Right cardiac atrium (tissue), 5 donors: ENCODE results near the gene TMEM117. TPM values are rescaled to one million over a fixed set of nuclear protein-coding genes. Genes with fewer than 3 reads are reported as not detected.

Source experiments
- ATAC-seq, 2 donors: fragments of 200-7000 bp; cut with Tn5 transposase; one replicate each; pipeline versions ENCODE4 v1.8.0 to v1.9.1; 2020; ENCODE audit warnings: moderate library complexity in 2 of 2, mild to moderate bottlenecking in 1 of 2
- DNase-seq, 3 donors: peaks; one replicate each; pipeline ENCODE4 v3.0.0-alpha.2; 2020
- H3K27ac ChIP-seq: one replicate; pipeline ENCODE4 v1.5.1; 2013; ENCODE audit warnings: mild to moderate bottlenecking, low read length, control low read depth, moderate library complexity
- H3K27me3 ChIP-seq: one replicate; pipeline ENCODE4 v1.6.1; 2013; ENCODE audit not compliant: control insufficient read depth, insufficient read depth
- H3K4me1 ChIP-seq: one replicate; pipeline ENCODE4 v1.6.1; 2013; ENCODE audit warnings: low read length; ENCODE audit not compliant: control insufficient read depth, insufficient read depth
- H3K4me3 ChIP-seq: one replicate; pipeline ENCODE4 v1.5.1; 2013; ENCODE audit warnings: low read length, control low read depth
- H3K9me3 ChIP-seq: one replicate; pipeline ENCODE4 v1.6.1; 2013; ENCODE audit warnings: low read length; ENCODE audit not compliant: control insufficient read depth
- WGBS: extraction: QIAGEN DNeasy Blood & Tissue Kit; methylation state at CpG from one replicate; pipeline ENCODE4 v1.1.7; 2013; 5-methylcytosine and 5-hydroxymethylcytosine counted together
- intact Hi-C, 4 donors: fragments of 100-400 bp; cut with DNase I; formaldehyde crosslinking; loops; one replicate each; pipeline versions ENCODE4 v1.11.0 to v1.14.0; 2022 to 2023
- polyA plus RNA-seq: library from polyadenylated mRNA; stranded (reverse); fragments of 200-250 nt; gene quantifications from one replicate; pipeline ENCODE4 v1.2.3, GENCODE V29; 2013
- total RNA-seq, 4 donors: library from RNA; stranded (reverse); fragmentation: NEBNext Ultra II Directional; extraction: Animal tissue kit (Norgen Biotek cat#: 25700); gene quantifications; one replicate each; pipeline ENCODE4 v1.2.1, GENCODE V29; 2021
- donor health status: healthy with polysubstance abuse.
- donor health status: DM: no; HTN: yes; CAD: no.
- donor health status: DM: no; HTN: no; CAD: no.
- donor health status: DM: no; HTN: yes; CAD: no; lungs with severe emphysema.
- donor health status: DM: yes; HTN: yes; CAD: no.

Gene TMEM117
- total and polyA plus RNA-seq, 5 donors: 8.0 to 13.0 (median 11.7) TPM

- ATAC-seq (no peak), DNase-seq (no peak)
- no peaks in the 10 kb centered on the region for H3K9me3 ChIP-seq
- no peak overlapping the region for H3K4me3 ChIP-seq
- no peaks in the 10 kb centered on the region for H3K4me1 ChIP-seq
- intact Hi-C loops: no loop called here
- no peak overlapping the region for H3K27ac ChIP-seq
- WGBS: 87% methylated on average over 2 of the region's 2 CpGs
- no peaks in the 10 kb centered on the region for H3K27me3 ChIP-seq
Measured at GRCh38 chr12:43812057-43812456, 23.8 kb upstream of the TMEM117 start.

GRCh38 chr12:43812926-43813325 is 23.0 kb upstream of the TMEM117 start:
- Histone ChIP-seq H3K27me3 (no peaks in the 10 kb centered on the region), H3K27ac (no peak overlapping the region), H3K9me3 (no peaks in the 10 kb centered on the region), H3K4me1 (no peaks in the 10 kb centered on the region), H3K4me3 (no peak overlapping the region)
- no peak for ATAC-seq
- no peak for DNase-seq
- intact Hi-C loops: no loop called here
- 95% methylated on average over 4 of the region's 4 CpGs for WGBS

DNA sequence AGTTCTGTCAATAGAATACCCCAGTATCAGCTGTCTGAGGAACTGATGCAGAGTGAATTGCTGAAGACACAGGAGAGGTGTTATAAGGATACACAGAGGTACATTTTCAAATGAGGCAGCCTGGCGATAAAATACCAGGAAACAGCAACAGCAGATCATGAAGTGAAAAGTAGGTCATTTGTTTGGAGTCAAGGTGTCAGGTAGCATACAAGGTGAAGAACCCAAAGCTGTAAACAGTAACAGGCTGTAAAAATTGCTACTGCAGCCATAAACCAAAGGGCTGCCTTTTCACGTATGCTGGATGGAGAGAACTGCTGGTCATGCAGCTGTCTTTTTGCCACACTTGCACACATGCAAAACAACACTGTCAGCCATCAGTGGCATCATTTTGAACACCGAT is 20.5 kb upstream of the TMEM117 start:
- DNase-seq: no peak
- no peak overlapping the region for H3K4me3 ChIP-seq
- intact Hi-C loops: no loop called here
- WGBS: 79% methylated on average over 3 of the region's 3 CpGs
- no peak overlapping the region for H3K27ac ChIP-seq
- no peaks in the 10 kb centered on the region for H3K9me3 ChIP-seq
- no peaks in the 10 kb centered on the region for H3K27me3 ChIP-seq
- no peak for ATAC-seq
- no peaks in the 10 kb centered on the region for H3K4me1 ChIP-seq

DNA sequence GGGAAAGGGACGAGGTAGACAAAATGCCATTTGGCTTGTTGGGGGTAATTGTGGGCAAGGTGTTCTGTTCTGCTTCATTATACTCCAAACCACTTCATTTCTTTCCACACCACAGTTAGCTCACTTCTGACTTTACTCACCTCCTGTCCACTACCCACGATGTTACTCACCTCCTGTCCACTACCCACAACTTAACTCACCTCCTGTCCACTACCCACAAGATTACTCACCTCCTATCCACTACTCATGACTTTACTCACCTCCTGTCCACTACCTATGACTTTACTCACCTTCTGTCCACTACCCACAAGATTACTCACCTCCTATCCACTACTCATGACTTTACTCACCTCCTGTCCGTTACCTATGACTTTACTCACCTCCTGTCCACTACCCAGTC is 19.7 kb upstream of the TMEM117 start:
- no peaks in the 10 kb centered on the region for H3K27me3 ChIP-seq
- intact Hi-C loops: no loop called here
- no peak overlapping the region for H3K27ac ChIP-seq
- H3K4me3 ChIP-seq: no peak overlapping the region
- H3K4me1 ChIP-seq: no peaks in the 10 kb centered on the region
- H3K9me3 ChIP-seq: no peaks in the 10 kb centered on the region
- ATAC-seq: no peak
- no peak for DNase-seq
- 83% methylated on average over 3 of the region's 3 CpGs for WGBS

DNA sequence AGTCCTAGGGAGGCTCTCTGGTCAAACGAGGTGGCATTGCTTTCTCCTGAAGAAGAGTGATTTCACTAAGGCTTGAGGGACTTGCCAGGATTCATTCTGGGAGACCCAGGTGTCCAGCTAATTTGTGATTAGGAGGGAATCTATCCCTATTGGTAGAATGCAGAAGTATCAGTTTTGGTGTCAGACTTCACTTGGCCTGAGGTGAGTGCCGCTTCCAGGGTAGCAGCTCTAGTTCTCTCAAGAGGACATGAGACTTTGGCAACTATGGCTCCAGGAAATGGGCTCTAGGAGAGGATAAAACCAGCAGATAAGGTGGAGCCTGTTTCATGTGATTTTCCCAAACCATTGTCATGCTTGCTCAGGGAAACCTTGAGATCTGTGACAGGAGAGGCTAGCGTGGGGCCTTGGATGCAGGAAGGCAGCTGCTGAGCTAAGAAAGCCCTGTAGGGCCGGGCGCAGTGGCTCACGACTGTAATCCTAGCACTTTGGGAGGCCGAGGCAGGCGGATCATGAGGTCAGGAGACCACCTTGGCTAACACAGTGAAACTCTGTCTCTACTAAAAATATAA is 11.6 kb upstream of the TMEM117 start:
- DNase-seq (no peak), ATAC-seq (no peak)
- Histone ChIP-seq H3K9me3 (no peaks in the 10 kb centered on the region), H3K27me3 (no peaks in the 10 kb centered on the region), H3K4me3 (no peak overlapping the region), H3K27ac (no peak overlapping the region), H3K4me1 (no peaks in the 10 kb centered on the region)
- intact Hi-C loops: no loop called here
- WGBS: 85% methylated on average over 8 of the region's 8 CpGs

DNA sequence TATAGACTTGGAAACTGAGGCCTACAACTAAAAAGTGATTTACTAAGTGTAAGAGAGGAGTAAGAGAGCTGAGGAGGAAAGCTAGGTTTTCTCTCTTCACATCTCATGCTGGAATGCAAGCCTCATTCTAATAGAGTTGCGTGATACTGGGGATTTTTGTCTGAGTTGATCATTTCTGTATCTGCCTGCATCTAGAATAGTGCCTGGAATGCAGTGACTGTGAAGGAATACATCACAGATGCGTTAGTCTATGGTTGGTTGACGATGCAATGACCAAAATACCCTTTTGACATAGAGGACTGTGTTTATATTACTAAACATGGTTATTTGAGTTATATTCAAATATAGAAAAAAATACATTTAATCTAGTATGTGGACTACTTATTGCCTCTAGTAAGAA is 9.2 kb upstream of the TMEM117 start:
- intact Hi-C loops: no loop called here
- ATAC-seq (no peak), DNase-seq (no peak)
- no peaks in the 10 kb centered on the region for H3K9me3 ChIP-seq
- no peak overlapping the region for H3K4me3 ChIP-seq
- H3K27ac ChIP-seq: no peak overlapping the region
- 94% methylated on average over 3 of the region's 3 CpGs for WGBS
- no peaks in the 10 kb centered on the region for H3K27me3 ChIP-seq
- no peaks in the 10 kb centered on the region for H3K4me1 ChIP-seq

- H3K4me1 ChIP-seq: no peaks in the 10 kb centered on the region
- no peak overlapping the region for H3K4me3 ChIP-seq
- DNase-seq (no peak), ATAC-seq (no peak)
- no peaks in the 10 kb centered on the region for H3K9me3 ChIP-seq
- no peaks in the 10 kb centered on the region for H3K27me3 ChIP-seq
- H3K27ac ChIP-seq: no peak overlapping the region
- WGBS: 80% methylated on average over 1 of the region's 1 CpG
- intact Hi-C loops: no loop called here
Measured at GRCh38 chr12:43827093-43827492, 8.8 kb upstream of the TMEM117 start.

GRCh38 chr12:43832463-43833168 is 3.3 kb upstream of the TMEM117 start:
- WGBS: 71% methylated on average over 4 of the region's 4 CpGs
- no peak overlapping the region for H3K4me3 ChIP-seq
- H3K27me3 ChIP-seq: no peaks in the 10 kb centered on the region
- ATAC-seq (no peak), DNase-seq (no peak)
- no peaks in the 10 kb centered on the region for H3K4me1 ChIP-seq
- H3K9me3 ChIP-seq: no peaks in the 10 kb centered on the region
- intact Hi-C loops: no loop called here
- no peak overlapping the region for H3K27ac ChIP-seq

DNA sequence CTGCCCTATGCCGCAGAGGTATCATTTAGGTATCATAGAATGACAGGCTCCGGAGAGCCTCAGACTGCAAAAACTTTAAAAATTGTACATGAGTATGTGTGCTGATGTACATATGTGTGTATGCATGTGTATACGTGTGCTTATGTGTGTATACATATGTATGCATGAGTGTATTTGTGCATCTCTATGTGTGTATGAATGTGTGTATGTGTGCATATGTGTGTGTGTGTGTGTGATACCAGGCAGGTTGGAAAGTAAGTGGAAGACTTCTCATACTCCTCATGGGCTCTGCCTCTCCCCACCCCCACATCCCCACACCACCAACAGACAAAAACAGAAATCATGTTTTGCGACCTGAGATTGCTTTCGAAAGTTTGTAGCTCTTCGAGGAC is 621 bp upstream of the TMEM117 start:
- intact Hi-C loops: no loop called here

GRCh38 chr12:43836475-43836989 is 651 bp downstream of the TMEM117 start:
- WGBS: under 1% methylated on average over 8 of the region's 8 CpGs
- peak overlapping the region; percentile 98 for H3K27ac ChIP-seq
- no peaks in the 10 kb centered on the region for H3K4me1 ChIP-seq
- DNase-seq (no peak), ATAC-seq (peak; percentile 52 to 65)
- intact Hi-C loops: no loop called here
- peak overlapping the region; percentile 78 for H3K4me3 ChIP-seq
- H3K9me3 ChIP-seq: no peaks in the 10 kb centered on the region
- H3K27me3 ChIP-seq: no peaks in the 10 kb centered on the region

More for the DNA sequence above, 621 bp upstream of the TMEM117 start:
- H3K27me3 ChIP-seq: no peaks in the 10 kb centered on the region
- no peaks in the 10 kb centered on the region for H3K9me3 ChIP-seq
- no peaks in the 10 kb centered on the region for H3K4me1 ChIP-seq
- H3K27ac ChIP-seq: peak overlapping the region; percentile 98
- H3K4me3 ChIP-seq: peak overlapping the region; percentile 78
- ATAC-seq (no peak), DNase-seq (no peak)
- WGBS: 42% methylated on average over 6 of the region's 6 CpGs

GRCh38 chr12:43840338-43840737 is 4.5 kb downstream of the TMEM117 start:
- DNase-seq (no peak), ATAC-seq (no peak)
- no peaks in the 10 kb centered on the region for H3K27me3 ChIP-seq
- no peak overlapping the region for H3K27ac ChIP-seq
- no peak overlapping the region for H3K4me3 ChIP-seq
- H3K9me3 ChIP-seq: no peaks in the 10 kb centered on the region
- 92% methylated on average over 4 of the region's 4 CpGs for WGBS
- H3K4me1 ChIP-seq: no peaks in the 10 kb centered on the region
- intact Hi-C loops: no loop called here
